ENCODE measurements around the gene MICALL1.

MICALL1 gene

GRCh38 chr22:37925330-37925729, 19.2 kb downstream of the MICALL1 start:
- no peaks in the 10 kb centered on the region for H3K36me3 ChIP-seq (ENCODE audit: insufficient read depth)
- H3K9ac ChIP-seq: no peak overlapping the region
- H2AFZ ChIP-seq (ENCODE audit: low read depth): no peak overlapping the region
- no peaks in the 10 kb centered on the region for H4K20me1 ChIP-seq (ENCODE audit: insufficient read depth)
- H3K4me3 ChIP-seq (IDR thresholded peaks at IDR 0.05; ENCODE audit: insufficient read depth, low read depth, low read length): no peak overlapping the region
- H3K4me1 ChIP-seq (ENCODE audit: low read depth, poor library complexity, severe bottlenecking): no peaks in the 10 kb centered on the region
- no peaks in the 10 kb centered on the region for H3K79me2 ChIP-seq (ENCODE audit: insufficient read depth, low read depth)
- TF ChIP-seq, protein P1, sequence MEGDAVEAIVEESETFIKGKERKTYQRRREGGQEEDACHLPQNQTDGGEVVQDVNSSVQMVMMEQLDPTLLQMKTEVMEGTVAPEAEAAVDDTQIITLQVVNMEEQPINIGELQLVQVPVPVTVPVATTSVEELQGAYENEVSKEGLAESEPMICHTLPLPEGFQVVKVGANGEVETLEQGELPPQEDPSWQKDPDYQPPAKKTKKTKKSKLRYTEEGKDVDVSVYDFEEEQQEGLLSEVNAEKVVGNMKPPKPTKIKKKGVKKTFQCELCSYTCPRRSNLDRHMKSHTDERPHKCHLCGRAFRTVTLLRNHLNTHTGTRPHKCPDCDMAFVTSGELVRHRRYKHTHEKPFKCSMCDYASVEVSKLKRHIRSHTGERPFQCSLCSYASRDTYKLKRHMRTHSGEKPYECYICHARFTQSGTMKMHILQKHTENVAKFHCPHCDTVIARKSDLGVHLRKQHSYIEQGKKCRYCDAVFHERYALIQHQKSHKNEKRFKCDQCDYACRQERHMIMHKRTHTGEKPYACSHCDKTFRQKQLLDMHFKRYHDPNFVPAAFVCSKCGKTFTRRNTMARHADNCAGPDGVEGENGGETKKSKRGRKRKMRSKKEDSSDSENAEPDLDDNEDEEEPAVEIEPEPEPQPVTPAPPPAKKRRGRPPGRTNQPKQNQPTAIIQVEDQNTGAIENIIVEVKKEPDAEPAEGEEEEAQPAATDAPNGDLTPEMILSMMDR (conservative IDR thresholded peaks at IDR 0.05; ENCODE audit: low read depth, low read length): no peak
- no peak overlapping the region for H3K27ac ChIP-seq
- no peaks in the 10 kb centered on the region for H3K27me3 ChIP-seq (ENCODE audit: insufficient read depth, low read depth)
- no peak overlapping the region for H3K4me2 ChIP-seq

- H3K4me2 ChIP-seq: no peak overlapping the region
- TF ChIP-seq, protein P1 (conservative IDR thresholded peaks at IDR 0.05; ENCODE audit: low read depth, low read length): no peak
Observed at GRCh38 chr22:37925767-37926166, 19.7 kb downstream of the MICALL1 start.

DNA sequence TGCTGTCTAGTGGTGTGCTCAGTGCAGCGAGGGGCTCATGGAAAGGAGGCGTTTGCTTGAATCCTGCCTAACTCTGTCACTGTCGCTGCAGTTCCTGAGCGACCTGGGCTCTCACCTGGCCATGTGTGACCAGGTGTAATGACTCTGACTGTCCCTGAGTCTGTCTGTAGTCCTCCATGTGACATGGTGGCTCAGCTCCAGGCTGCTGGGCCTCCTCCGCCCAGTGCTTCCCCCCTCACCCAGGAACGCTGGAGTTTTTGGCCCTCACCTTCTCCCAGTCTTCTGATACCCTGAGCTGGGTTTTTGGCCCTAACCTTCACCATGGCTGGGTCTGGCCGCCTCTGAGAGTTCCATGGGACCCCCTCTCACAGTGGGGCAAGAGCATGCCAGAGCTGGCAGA, 20.3 kb downstream of the MICALL1 start:
- H3K4me3 ChIP-seq (IDR thresholded peaks at IDR 0.05; ENCODE audit: insufficient read depth, low read depth, low read length): no peak overlapping the region
- H4K20me1 ChIP-seq (ENCODE audit: insufficient read depth): no peaks in the 10 kb centered on the region
- H3K27ac ChIP-seq: no peak overlapping the region
- no peak overlapping the region for H3K9ac ChIP-seq
- H3K4me2 ChIP-seq: no peak overlapping the region
- no peaks in the 10 kb centered on the region for H3K79me2 ChIP-seq (ENCODE audit: insufficient read depth, low read depth)
- no peaks in the 10 kb centered on the region for H3K4me1 ChIP-seq (ENCODE audit: low read depth, poor library complexity, severe bottlenecking)
- TF ChIP-seq, protein P1 (conservative IDR thresholded peaks at IDR 0.05; ENCODE audit: low read depth, low read length): no peak
- no peak overlapping the region for H2AFZ ChIP-seq (ENCODE audit: low read depth)
- no peaks in the 10 kb centered on the region for H3K27me3 ChIP-seq (ENCODE audit: insufficient read depth, low read depth)
- no peaks in the 10 kb centered on the region for H3K36me3 ChIP-seq (ENCODE audit: insufficient read depth)

More at GRCh38 chr22:37925767-37926166, 19.7 kb downstream of the MICALL1 start:
- no peaks in the 10 kb centered on the region for H3K4me1 ChIP-seq (ENCODE audit: low read depth, poor library complexity, severe bottlenecking)
- no peaks in the 10 kb centered on the region for H4K20me1 ChIP-seq (ENCODE audit: insufficient read depth)
- no peaks in the 10 kb centered on the region for H3K36me3 ChIP-seq (ENCODE audit: insufficient read depth)
- H2AFZ ChIP-seq (ENCODE audit: low read depth): no peak overlapping the region
- H3K9ac ChIP-seq: no peak overlapping the region
- H3K27me3 ChIP-seq (ENCODE audit: insufficient read depth, low read depth): no peaks in the 10 kb centered on the region
- H3K4me3 ChIP-seq (IDR thresholded peaks at IDR 0.05; ENCODE audit: insufficient read depth, low read depth, low read length): no peak overlapping the region
- no peaks in the 10 kb centered on the region for H3K79me2 ChIP-seq (ENCODE audit: insufficient read depth, low read depth)
- H3K27ac ChIP-seq: no peak overlapping the region

- no peaks in the 10 kb centered on the region for H3K4me1 ChIP-seq (ENCODE audit: low read depth, poor library complexity, severe bottlenecking)
- no peak overlapping the region for H3K4me3 ChIP-seq (IDR thresholded peaks at IDR 0.05; ENCODE audit: insufficient read depth, low read depth, low read length)
- no peaks in the 10 kb centered on the region for H3K79me2 ChIP-seq (ENCODE audit: insufficient read depth, low read depth)
- no peaks in the 10 kb centered on the region for H3K27me3 ChIP-seq (ENCODE audit: insufficient read depth, low read depth)
- TF ChIP-seq, protein P1 (conservative IDR thresholded peaks at IDR 0.05; ENCODE audit: low read depth, low read length): no peak
- H4K20me1 ChIP-seq (ENCODE audit: insufficient read depth): no peaks in the 10 kb centered on the region
- no peak overlapping the region for H3K9ac ChIP-seq
- H3K36me3 ChIP-seq (ENCODE audit: insufficient read depth): no peaks in the 10 kb centered on the region
- no peak overlapping the region for H3K27ac ChIP-seq
- H2AFZ ChIP-seq (ENCODE audit: low read depth): no peak overlapping the region
- H3K4me2 ChIP-seq: no peak overlapping the region
Observed at GRCh38 chr22:37926771-37927636, 20.9 kb downstream of the MICALL1 start.

All from KMS-11 (cell line).